Chondrocyte (in vitro differentiated cells): ENCODE data around the gene RAPSN. TPM values are rescaled to one million over a fixed set of nuclear protein-coding genes. Genes with fewer than 3 reads are reported as not detected.
A peak's percentile ranks its signal among the peaks of the same experiment; 100 is the strongest.

ENCODE experiments used
- DNase-seq: peaks from one replicate; pipeline ENCODE4 v3.0.0; 2021; ENCODE audit warnings: mixed read lengths, low spot score
- H3K27ac Mint-ChIP-seq: one replicate; pipeline ENCODE4 v1.8.0; 2021; ENCODE audit warnings: mild to moderate bottlenecking, moderate library complexity, mixed read lengths; ENCODE audit not compliant: unreplicated experiment
- H3K27me3 Mint-ChIP-seq: 2 replicates; pipeline ENCODE4 v1.8.0; 2021; ENCODE audit warnings: low read depth, mixed read lengths
- H3K36me3 Mint-ChIP-seq: 2 replicates; pipeline ENCODE4 v1.8.0; 2021; ENCODE audit warnings: low read depth, mixed read lengths
- H3K4me1 Mint-ChIP-seq: 2 replicates; pipeline ENCODE4 v1.8.0; 2021; ENCODE audit warnings: low read depth, mild to moderate bottlenecking, mixed read lengths
- H3K4me3 Mint-ChIP-seq: one replicate; pipeline ENCODE4 v1.8.0; 2021; ENCODE audit warnings: mild to moderate bottlenecking, moderate library complexity, mixed read lengths; ENCODE audit not compliant: unreplicated experiment
- H3K9me3 Mint-ChIP-seq: 2 replicates; pipeline ENCODE4 v1.8.0; 2021; ENCODE audit warnings: low read depth, mixed read lengths
- CTCF ChIP-seq: fragments of 200-600 bp; sonication (generic); IDR thresholded peaks from 2 replicates; pipeline ENCODE4 v1.5.0; 2021; ENCODE audit warnings: antibody characterized with exemption, mild to moderate bottlenecking, moderate library complexity
- total RNA-seq: library from RNA; stranded (reverse); gene quantifications from 3 replicates; pipeline ENCODE4 v1.2.1, GENCODE V29; 2021

RAPSN gene
- total RNA-seq, 1 donor from 2014 or later, result 0.35 TPM

GRCh38 chr11:47394322-47395222, 54.4 kb downstream of the RAPSN start:
- no peak for TF ChIP-seq CTCF
- DNase-seq, result no peak
- H3K27ac Mint-ChIP-seq, result no peak overlapping the region
- no peaks in the 10 kb centered on the region for H3K9me3 Mint-ChIP-seq
- H3K36me3 Mint-ChIP-seq, result no peaks in the 10 kb centered on the region
- peaks cover 1% of the 10 kb centered on the region for H3K4me1 Mint-ChIP-seq
- no peak overlapping the region for H3K4me3 Mint-ChIP-seq
- H3K27me3 Mint-ChIP-seq, result no peaks in the 10 kb centered on the region

GRCh38 chr11:47394050-47394321, 55.0 kb downstream of the RAPSN start:
- H3K9me3 Mint-ChIP-seq, result no peaks in the 10 kb centered on the region
- no peak for TF ChIP-seq CTCF
- H3K4me3 Mint-ChIP-seq, result no peak overlapping the region
- H3K27me3 Mint-ChIP-seq, result no peaks in the 10 kb centered on the region
- H3K4me1 Mint-ChIP-seq, result no peaks in the 10 kb centered on the region
- H3K36me3 Mint-ChIP-seq, result no peaks in the 10 kb centered on the region
- H3K27ac Mint-ChIP-seq, result no peak overlapping the region
- no peak for DNase-seq

- H3K36me3 Mint-ChIP-seq, result no peaks in the 10 kb centered on the region
- no peaks in the 10 kb centered on the region for H3K9me3 Mint-ChIP-seq
- TF ChIP-seq CTCF, result no peak
- no peak for DNase-seq
- peak overlapping the region; percentile 8 for H3K27ac Mint-ChIP-seq
- H3K4me1 Mint-ChIP-seq, result no peaks in the 10 kb centered on the region
- H3K4me3 Mint-ChIP-seq, result no peak overlapping the region
- no peaks in the 10 kb centered on the region for H3K27me3 Mint-ChIP-seq
These were observed 55.5 kb downstream of the RAPSN start for GRCh38 chr11:47393163-47394049.

- Mint-ChIP-seq H3K36me3 (no peaks in the 10 kb centered on the region), H3K27ac (no peak overlapping the region), H3K27me3 (no peaks in the 10 kb centered on the region), H3K4me3 (no peak overlapping the region), H3K9me3 (no peaks in the 10 kb centered on the region), H3K4me1 (no peaks in the 10 kb centered on the region)
- TF ChIP-seq CTCF, result no peak
- DNase-seq, result no peak
These were observed 56.3 kb downstream of the RAPSN start for GRCh38 chr11:47392546-47393162.
